ENCODE measurements around the gene PRIM1. TPM values are rescaled to one million over a fixed set of nuclear protein-coding genes. Genes with fewer than 3 reads are reported as not detected.

PRIM1 gene
- total and polyA plus RNA-seq, 2 of the 8 experiments (the other 6 are each of a cell fraction or from before 2014, with no cell fraction given): 52.4 to 61.9 TPM

DNA sequence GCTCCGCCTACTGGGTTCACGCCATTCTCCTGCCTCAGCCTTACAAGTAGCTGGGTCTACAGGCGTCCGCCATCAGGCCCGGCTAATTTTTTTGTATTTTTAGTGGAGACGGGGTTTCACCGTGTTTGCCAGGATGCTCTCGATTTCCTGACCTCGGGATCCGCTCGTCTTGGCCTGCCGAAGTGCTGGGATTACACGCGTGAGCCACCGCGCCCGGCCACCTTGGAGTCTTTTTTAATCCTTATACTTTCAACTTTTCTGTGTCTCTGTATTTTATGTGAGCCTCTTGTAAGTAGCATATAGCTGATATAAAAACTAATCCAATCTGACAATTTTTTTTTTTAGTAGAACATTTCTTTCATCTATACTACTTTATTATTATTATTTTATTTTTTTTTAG lies 26.6 kb upstream of the PRIM1 start:
- no peak overlapping the region for H4K8ac ChIP-seq (ENCODE audit: extremely low read depth, insufficient read depth, low read length)
- H4K5ac ChIP-seq (ENCODE audit: insufficient read length, low read depth, low read length): no peak overlapping the region
- H2BK5ac ChIP-seq (ENCODE audit: low read depth, low read length): no peak overlapping the region
- no peak overlapping the region for H2BK20ac ChIP-seq (ENCODE audit: low read length)
- H3K14ac ChIP-seq (ENCODE audit: insufficient read length): no peak overlapping the region
- no peak overlapping the region for H2BK120ac ChIP-seq (replicated peaks; ENCODE audit: low read depth, low read length)
- H3K9me3 ChIP-seq (ENCODE audit: insufficient read depth in 2 of 2, low read depth in 1 of 2, low read length in 1 of 2): peaks cover 4 to 5% of the 10 kb centered on the region in 2 experiments; a peak in 3 of 4 replicates
- H4K91ac ChIP-seq (replicated peaks; ENCODE audit: insufficient read length, low read length): no peak overlapping the region
- no peaks in the 10 kb centered on the region for H4K20me1 ChIP-seq (replicated peaks in 1 of 2; ENCODE audit: control insufficient read depth in 1 of 2, insufficient read depth in 2 of 2, low read length in 2 of 2)
- no peak for TF ChIP-seq KDM1A (IDR thresholded peaks at IDR 0.05; ENCODE audit: borderline replicate concordance, low read length)
- no peak overlapping the region for H3K4me2 ChIP-seq (ENCODE audit: insufficient read depth in 1 of 2, low read depth in 2 of 2, low read length in 2 of 2)
- no peak for DNase-seq (ENCODE audit: low read depth in 1 of 2, low spot score in 2 of 2)
- no peak overlapping the region for H2BK15ac ChIP-seq (ENCODE audit: low read length)
- no peak overlapping the region for H2BK12ac ChIP-seq (ENCODE audit: low read depth, low read length)
- H3K4me3 ChIP-seq (ENCODE audit: extremely low read depth in 1 of 4, insufficient read depth in 2 of 4, low read depth in 3 of 4, low read length in 4 of 4): no peak overlapping the region
- H3K56ac ChIP-seq (replicated peaks; ENCODE audit: insufficient read length, low read depth, low read length): no peak overlapping the region
- H3K23ac ChIP-seq (ENCODE audit: insufficient read length): no peak overlapping the region
- FAIRE-seq: no peak
- H3K27me3 ChIP-seq (replicated peaks in 1 of 4; ENCODE audit: control insufficient read depth in 3 of 4, extremely low read depth in 1 of 4, insufficient read depth in 3 of 4, low read length in 3 of 4): no peaks in the 10 kb centered on the region
- no peak overlapping the region for H3K27ac ChIP-seq (ENCODE audit: low read depth, low read length)
- no peak overlapping the region for H3K4ac ChIP-seq (replicated peaks; ENCODE audit: insufficient read length, low read depth, low read length)
- whole genome bisulfite sequencing, 2 experiments (ENCODE audit: extremely low coverage in 1 of 2, insufficient coverage in 1 of 2, insufficient read length in 1 of 2, insufficient replicate concordance in 2 of 2, low coverage in 1 of 2, low lambda C conversion rate in 2 of 2, missing lambda C conversion rate in 1 of 2): 95% methylated on average over 17 of the region's 17 CpGs; no CpG with 5 or more reads in 1 of the 2 experiments
- H3K4me1 ChIP-seq (replicated peaks in 1 of 4; ENCODE audit: control insufficient read depth in 3 of 4, insufficient read depth in 4 of 4, low read length in 3 of 4): no peaks in the 10 kb centered on the region
- no peak overlapping the region for H2AFZ ChIP-seq (ENCODE audit: low read length)
- ChIA-PET CTCF (ENCODE audit: partially characterized antibody) (interaction anchor here (1.5 kb wide), 1 partner anchor 16 kb away, joined by 4 read pairs; the partner anchor contains the start of gene HSD17B6), POLR2A (ENCODE audit: partially characterized antibody) (interaction anchor here (0.6 kb wide), 1 partner anchor 233 kb away, joined by 3 read pairs; no protein-coding TSS in a partner anchor)
- H3K9ac ChIP-seq (replicated peaks in 1 of 4; ENCODE audit: extremely low read depth in 1 of 4, low read depth in 3 of 4, low read length in 3 of 4): no peak overlapping the region
- H2AK5ac ChIP-seq (ENCODE audit: low read depth, low read length): no peak overlapping the region
- no peaks in the 10 kb centered on the region for H3K79me2 ChIP-seq (ENCODE audit: control insufficient read depth in 1 of 2, insufficient read depth in 2 of 2, low read length in 2 of 2)
- no peaks in the 10 kb centered on the region for H3K23me2 ChIP-seq (ENCODE audit: low read depth, low read length)
- H3K18ac ChIP-seq (ENCODE audit: extremely low read depth, low read length): no peak overlapping the region
- no peaks in the 10 kb centered on the region for H3K79me1 ChIP-seq (ENCODE audit: low read depth, low read length)
- H3K36me3 ChIP-seq (ENCODE audit: control insufficient read depth in 2 of 4, insufficient read depth in 4 of 4, low read length in 3 of 4): no peaks in the 10 kb centered on the region
